ENCODE results near the gene SLC25A42.

GRCh38 chr19:19028526-19028925, 35.3 kb upstream of the SLC25A42 start:
- TF ChIP-seq POLR2A (IDR thresholded peaks at IDR 0.05): no peak
- no peak for TF ChIP-seq CTCF (IDR thresholded peaks at IDR 0.05)
